ENCODE data around the gene ARHGAP15. TPM values are rescaled to one million over a fixed set of nuclear protein-coding genes. Genes with fewer than 3 reads are reported as not detected.

Gene ARHGAP15
- total RNA-seq, 1 donor from 2014 or later, result 9.1 TPM

- intact Hi-C loops (cut with DNase I), result no loop called here
- Histone ChIP-seq H3K27ac (no peak overlapping the region), H3K4me3 (no peak overlapping the region), H3K27me3 (no peaks in the 10 kb centered on the region), H3K9me3 (no peaks in the 10 kb centered on the region), H3K36me3 (no peaks in the 10 kb centered on the region), H3K4me1 (no peaks in the 10 kb centered on the region)
- DNase-seq (ENCODE audit: extremely low spot score in 2 of 2), result no peak
- TF ChIP-seq POLR2AphosphoS5 (IDR thresholded peaks at IDR 0.05; ENCODE audit: insufficient read depth in 1 of 2, low read depth in 1 of 2), result no peak
- no peak for TF ChIP-seq CTCF (IDR thresholded peaks at IDR 0.05)
- no peak for TF ChIP-seq POLR2A (IDR thresholded peaks at IDR 0.05)
These were observed 451.9 kb downstream of the ARHGAP15 start for GRCh38 chr2:143581134-143581533.

GRCh38 chr2:143582046-143582747 is 453.0 kb downstream of the ARHGAP15 start:
- no peaks in the 10 kb centered on the region for H3K27me3 ChIP-seq
- no peaks in the 10 kb centered on the region for H3K4me1 ChIP-seq
- no peak overlapping the region for H3K27ac ChIP-seq
- intact Hi-C loops (cut with DNase I), result no loop called here
- TF ChIP-seq POLR2A (IDR thresholded peaks at IDR 0.05) (no peak), POLR2AphosphoS5 (IDR thresholded peaks at IDR 0.05; ENCODE audit: insufficient read depth in 1 of 2, low read depth in 1 of 2) (no peak), CTCF (IDR thresholded peaks at IDR 0.05) (no peak)
- H3K4me3 ChIP-seq, result no peak overlapping the region
- no peaks in the 10 kb centered on the region for H3K9me3 ChIP-seq
- H3K36me3 ChIP-seq, result no peaks in the 10 kb centered on the region
- DNase-seq (ENCODE audit: extremely low spot score in 2 of 2), result no peak

GRCh38 chr2:143584936-143585335 is 455.7 kb downstream of the ARHGAP15 start:
- Histone ChIP-seq H3K4me3 (no peak overlapping the region), H3K9me3 (no peaks in the 10 kb centered on the region), H3K27ac (no peak overlapping the region), H3K4me1 (no peaks in the 10 kb centered on the region), H3K27me3 (no peaks in the 10 kb centered on the region), H3K36me3 (no peaks in the 10 kb centered on the region)
- no peak for DNase-seq (ENCODE audit: extremely low spot score in 2 of 2)
- intact Hi-C loops (cut with DNase I), result no loop called here
- TF ChIP-seq CTCF (IDR thresholded peaks at IDR 0.05), result no peak
- no peak for TF ChIP-seq POLR2A (IDR thresholded peaks at IDR 0.05)
- no peak for TF ChIP-seq POLR2AphosphoS5 (IDR thresholded peaks at IDR 0.05; ENCODE audit: insufficient read depth in 1 of 2, low read depth in 1 of 2)

GRCh38 chr2:143586119-143586518 is 456.9 kb downstream of the ARHGAP15 start:
- intact Hi-C loops (cut with DNase I), result no loop called here
- H3K36me3 ChIP-seq, result no peaks in the 10 kb centered on the region
- DNase-seq (ENCODE audit: extremely low spot score in 2 of 2), result no peak
- no peaks in the 10 kb centered on the region for H3K27me3 ChIP-seq
- no peak overlapping the region for H3K4me3 ChIP-seq
- H3K27ac ChIP-seq, result no peak overlapping the region
- TF ChIP-seq POLR2AphosphoS5 (IDR thresholded peaks at IDR 0.05; ENCODE audit: insufficient read depth in 1 of 2, low read depth in 1 of 2), result no peak
- TF ChIP-seq POLR2A (IDR thresholded peaks at IDR 0.05), result no peak
- TF ChIP-seq CTCF (IDR thresholded peaks at IDR 0.05), result no peak
- no peaks in the 10 kb centered on the region for H3K9me3 ChIP-seq
- no peaks in the 10 kb centered on the region for H3K4me1 ChIP-seq

GRCh38 chr2:143588746-143589145 is 459.5 kb downstream of the ARHGAP15 start:
- intact Hi-C loops (cut with DNase I), result no loop called here
- no peak for DNase-seq (ENCODE audit: extremely low spot score in 2 of 2)
- TF ChIP-seq POLR2AphosphoS5 (IDR thresholded peaks at IDR 0.05; ENCODE audit: insufficient read depth in 1 of 2, low read depth in 1 of 2), result no peak
- TF ChIP-seq POLR2A (IDR thresholded peaks at IDR 0.05), result no peak
- no peak for TF ChIP-seq CTCF (IDR thresholded peaks at IDR 0.05)
- Histone ChIP-seq H3K9me3 (no peaks in the 10 kb centered on the region), H3K27ac (no peak overlapping the region), H3K4me3 (no peak overlapping the region), H3K27me3 (no peaks in the 10 kb centered on the region), H3K36me3 (no peaks in the 10 kb centered on the region), H3K4me1 (no peaks in the 10 kb centered on the region)

Measured in vagina (tissue), 2 donors.